IMR-90 (cell line): ENCODE results near the gene CBFA2T3. TPM values are rescaled to one million over a fixed set of nuclear protein-coding genes. Genes with fewer than 3 reads are reported as not detected.

Experiments used
- ATAC-seq: fragments of 200-7000 bp; cut with Tn5 transposase; 2 replicates; pipeline ENCODE4 v1.9.1; 2020; ENCODE audit warnings: low read depth, mild to moderate bottlenecking, moderate library complexity
- BruUV-seq: library from RNA; stranded (reverse); fragments of 400-500 nt; replicated peaks from 2 replicates; lab custom pipeline; 2021; lab: Mats Ljungman, UMichigan
- CTCF ChIA-PET: fragments of 300-600 bp; formaldehyde crosslinking; extraction: SDS; loops from one replicate; lab custom pipeline; 2021; ENCODE audit warnings: antibody characterized with exemption; lab: Yijun Ruan, JAX
- POLR2A ChIA-PET: fragments of 300-600 bp; sonication (Branson Sonifier 250); formaldehyde crosslinking; loops from one replicate; lab custom pipeline; 2022; ENCODE audit warnings: antibody characterized with exemption; ENCODE audit not compliant: unreplicated experiment; lab: Charles Lee
- DNase-seq: peaks from one replicate; pipeline ENCODE4 v3.0.0; 2013
- H2AFZ ChIP-seq: replicated peaks from 2 replicates; pipeline ENCODE3; 2013; ENCODE audit warnings: low read length, mild to moderate bottlenecking; ENCODE audit not compliant: poor library complexity
- H2AK5ac ChIP-seq: 2 replicates; pipeline ENCODE4 v1.6.1; 2013; ENCODE audit warnings: low read depth, low read length, inconsistent platforms
- H2AK9ac ChIP-seq: replicated peaks from 2 replicates; pipeline ENCODE3; 2013; ENCODE audit warnings: mild to moderate bottlenecking, low read depth, low read length, moderate library complexity; ENCODE audit not compliant: poor library complexity
- H2BK120ac ChIP-seq: 2 replicates; pipeline ENCODE4 v1.6.1; 2013; ENCODE audit warnings: low read depth, low read length, inconsistent platforms
- H2BK15ac ChIP-seq: 3 replicates; pipeline ENCODE4 v1.6.1; 2013; ENCODE audit warnings: low read depth, low read length, inconsistent platforms
- H2BK20ac ChIP-seq: 2 replicates; pipeline ENCODE4 v1.6.1; 2013; ENCODE audit warnings: low read depth, mild to moderate bottlenecking, inconsistent platforms, low read length, moderate library complexity
- H2BK5ac ChIP-seq: 2 replicates; pipeline ENCODE4 v1.6.1; 2013; ENCODE audit warnings: mild to moderate bottlenecking, low read depth, low read length, inconsistent platforms; ENCODE audit not compliant: poor library complexity, severe bottlenecking
- H3K14ac ChIP-seq: replicated peaks from 2 replicates; pipeline ENCODE4 v1.6.1; 2013; ENCODE audit warnings: low read depth, low read length, inconsistent platforms
- H3K18ac ChIP-seq: 2 replicates; pipeline ENCODE4 v1.6.1; 2013; ENCODE audit warnings: low read depth, low read length, control low read depth
- H3K23ac ChIP-seq: 2 replicates; pipeline ENCODE4 v1.6.1; 2013; ENCODE audit warnings: low read depth, low read length, inconsistent platforms
- H3K27ac ChIP-seq: 2 replicates; pipeline ENCODE4 v1.5.1; 2013; ENCODE audit warnings: mild to moderate bottlenecking, control low read depth, low read length; ENCODE audit not compliant: insufficient read depth
- H3K27me3 ChIP-seq: 2 replicates; pipeline ENCODE4 v1.6.1; 2013; ENCODE audit warnings: low read length; ENCODE audit not compliant: control insufficient read depth, insufficient read depth
- H3K36me3 ChIP-seq: 2 replicates; pipeline ENCODE4 v1.6.1; 2013; ENCODE audit warnings: low read length, mixed read lengths; ENCODE audit not compliant: control insufficient read depth, insufficient read depth
- H3K4ac ChIP-seq: 2 replicates; pipeline ENCODE4 v1.6.1; 2013; ENCODE audit warnings: low read depth, low read length, inconsistent platforms
- H3K4me1 ChIP-seq: 2 replicates; pipeline ENCODE4 v1.6.1; 2013; ENCODE audit warnings: low read length, mixed read lengths; ENCODE audit not compliant: control insufficient read depth, insufficient read depth
- H3K4me2 ChIP-seq: 2 replicates; pipeline ENCODE4 v1.6.1; 2013; ENCODE audit warnings: low read depth, mild to moderate bottlenecking, control low read depth, low read length, moderate library complexity
- H3K4me3 ChIP-seq: 2 replicates; pipeline ENCODE4 v1.5.1; 2013; ENCODE audit warnings: low read depth, mild to moderate bottlenecking, control low read depth, low read length, moderate library complexity; ENCODE audit not compliant: insufficient read depth
- H3K56ac ChIP-seq: 2 replicates; pipeline ENCODE4 v1.6.1; 2013; ENCODE audit warnings: low read length, inconsistent platforms; ENCODE audit not compliant: insufficient read depth; ENCODE audit errors: extremely low read depth
- H3K79me1 ChIP-seq, 2 experiments: 2 replicates each; pipeline ENCODE4 v1.6.1; 2013; ENCODE audit warnings: low read length in 2 of 2, inconsistent platforms in 1 of 2, low read depth in 1 of 2
- H3K9ac ChIP-seq: 2 replicates; pipeline ENCODE4 v1.6.1; 2013; ENCODE audit warnings: low read depth, low read length, control low read depth
- H3K9me1 ChIP-seq: 2 replicates; pipeline ENCODE4 v1.6.1; 2013; ENCODE audit warnings: low read length, inconsistent platforms; ENCODE audit not compliant: insufficient read depth
- H3K9me3 ChIP-seq: 2 replicates; pipeline ENCODE4 v1.6.1; 2013; ENCODE audit warnings: low read length; ENCODE audit not compliant: control insufficient read depth, insufficient read depth
- H4K20me1 ChIP-seq: 2 replicates; pipeline ENCODE4 v1.6.1; 2013; ENCODE audit warnings: low read length, inconsistent platforms; ENCODE audit not compliant: insufficient read depth
- H4K5ac ChIP-seq: 2 replicates; pipeline ENCODE4 v1.6.1; 2013; ENCODE audit warnings: mild to moderate bottlenecking, low read depth, low read length, control low read depth
- H4K8ac ChIP-seq, 2 experiments: 2 replicates each; pipeline ENCODE4 v1.6.1; 2013; ENCODE audit warnings: low read depth in 2 of 2, low read length in 2 of 2, control low read depth in 1 of 2, inconsistent platforms in 1 of 2
- H4K91ac ChIP-seq: 2 replicates; pipeline ENCODE4 v1.6.1; 2013; ENCODE audit warnings: low read depth, low read length, inconsistent platforms; ENCODE audit not compliant: insufficient read depth
- BHLHE40 ChIP-seq: fragments of 150-350 bp; IDR thresholded peaks from 2 replicates; pipeline ENCODE4 v1.6.1; 2016; ENCODE audit warnings: mild to moderate bottlenecking, low read depth, low read length
- CEBPB ChIP-seq: IDR thresholded peaks from 2 replicates; pipeline ENCODE4 v1.6.1; 2012; ENCODE audit warnings: low read depth, low read length, improper control_type of control experiment
- CHD1 ChIP-seq: IDR thresholded peaks from 2 replicates; pipeline ENCODE4 v1.6.1; 2012; ENCODE audit warnings: low read depth, low read length, improper control_type of control experiment
- CTCF ChIP-seq: conservative IDR thresholded peaks from 2 replicates; pipeline ENCODE4 v1.5.1; 2012; ENCODE audit warnings: mild to moderate bottlenecking, low read depth, low read length, improper control_type of control experiment
- ELK1 ChIP-seq: fragments of 150-350 bp; IDR thresholded peaks from 2 replicates; pipeline ENCODE4 v1.6.1; 2016; ENCODE audit warnings: low read depth, mild to moderate bottlenecking, low read length, moderate library complexity, borderline replicate concordance
- FOS ChIP-seq: fragments of 150-350 bp; IDR thresholded peaks from 2 replicates; pipeline ENCODE4 v1.6.1; 2016; ENCODE audit warnings: low read depth, low read length
- MAZ ChIP-seq: IDR thresholded peaks from 2 replicates; pipeline ENCODE4 v1.6.1; 2012; ENCODE audit warnings: low read depth, mild to moderate bottlenecking, low read length, improper control_type of control experiment, moderate library complexity, borderline replicate concordance
- MXI1 ChIP-seq: IDR thresholded peaks from 2 replicates; pipeline ENCODE4 v1.6.1; 2012; ENCODE audit warnings: low read depth, mild to moderate bottlenecking, low read length, moderate library complexity, borderline replicate concordance
- POLR2A ChIP-seq: IDR thresholded peaks from 2 replicates; pipeline ENCODE4 v1.6.1; 2012; ENCODE audit warnings: mild to moderate bottlenecking, low read depth, low read length
- RAD21 ChIP-seq: IDR thresholded peaks from 2 replicates; pipeline ENCODE4 v1.6.1; 2012; ENCODE audit warnings: low read length, improper control_type of control experiment
- RCOR1 ChIP-seq: IDR thresholded peaks from 2 replicates; pipeline ENCODE4 v1.6.1; 2012; ENCODE audit warnings: mild to moderate bottlenecking, low read length, improper control_type of control experiment; ENCODE audit not compliant: insufficient replicate concordance
- RFX5 ChIP-seq: IDR thresholded peaks from 2 replicates; pipeline ENCODE4 v1.8.0; 2012; ENCODE audit warnings: low read depth, mild to moderate bottlenecking, low read length, moderate library complexity
- SMC3 ChIP-seq: fragments of 150-350 bp; IDR thresholded peaks from 2 replicates; pipeline ENCODE4 v1.6.1; 2016; ENCODE audit warnings: low read depth, mild to moderate bottlenecking, antibody characterized with exemption, low read length, moderate library complexity
- USF2 ChIP-seq: fragments of 150-350 bp; IDR thresholded peaks from 2 replicates; pipeline ENCODE4 v1.6.1; 2017; ENCODE audit warnings: mild to moderate bottlenecking, antibody characterized with exemption, low read length, low read depth
- WGBS, 2 experiments: methylation state at CpG; one replicate each; pipeline versions ENCODE4 v1.1.5 to v1.1.7; 2013; ENCODE audit warnings: missing lambda C conversion rate in 2 of 2; ENCODE audit not compliant: insufficient read length in 1 of 2; ENCODE audit errors: extremely low coverage in 2 of 2; 5-methylcytosine and 5-hydroxymethylcytosine counted together
- dilution Hi-C: fragments of 300-500 bp; cut with HindIII; formaldehyde crosslinking; loops from one replicate; pipeline ENCODE4 v1.14.3; 2018; ENCODE audit warnings: low sequenced_read_pairs; ENCODE audit not compliant: unreplicated experiment
- in situ Hi-C: fragments of 300-500 bp; cut with MboI; formaldehyde crosslinking; loops from 3 replicates; pipeline ENCODE4 v1.14.3; 2019; ENCODE audit warnings: low sequenced_read_pairs, inconsistent platforms, mixed read lengths
- intact Hi-C: fragments of 100-400 bp; cut with micrococcal nuclease; formaldehyde crosslinking; loops from 2 replicates; pipeline ENCODE4 v1.10.0; 2022
- polyA plus RNA-seq, 3 experiments: library from polyadenylated mRNA; depleted of rRNA; stranded (reverse); fragments of >200 nt; gene quantifications; 2 replicates each; pipeline ENCODE4 v1.2.3, GENCODE V29; 2012; ENCODE audit warnings: low replicate concordance in 1 of 3
- total RNA-seq: library from RNA; depleted of rRNA; stranded (reverse); fragments of >200 nt; gene quantifications from 2 replicates; pipeline ENCODE4 v1.2.3, GENCODE V29; 2012

The CBFA2T3 gene
- total and polyA plus RNA-seq, 2 of the 4 experiments (the other 2 are of a cell fraction), result not detected

GRCh38 chr16:88989852-88990547 lies 13.0 kb upstream of the CBFA2T3 start:
- Histone ChIP-seq H3K14ac (no peak overlapping the region), H3K79me1 (no peaks in the 10 kb centered on the region), H3K4me1 (no peaks in the 10 kb centered on the region), H4K20me1 (no peaks in the 10 kb centered on the region), H2AK9ac (no peak overlapping the region), H3K27ac (no peak overlapping the region), H3K27me3 (peaks cover 67% of the 10 kb centered on the region), H3K4me2 (no peak overlapping the region), H2BK20ac (no peak overlapping the region), H2AK5ac (no peak overlapping the region), H4K5ac (no peak overlapping the region), H3K56ac (no peak overlapping the region), H3K9ac (no peak overlapping the region), H3K36me3 (no peaks in the 10 kb centered on the region), H3K9me1 (no peaks in the 10 kb centered on the region), H4K91ac (no peak overlapping the region), H2AFZ (peak overlapping the region; percentile 23), H2BK120ac (no peak overlapping the region), H3K4ac (no peak overlapping the region), H3K18ac (no peak overlapping the region), H2BK15ac (no peak overlapping the region), H4K8ac (no peak overlapping the region), H2BK5ac (no peak overlapping the region), H3K4me3 (no peak overlapping the region), H3K23ac (no peak overlapping the region), H3K9me3 (no peaks in the 10 kb centered on the region)
- no peak for TF ChIP-seq USF2
- TF ChIP-seq BHLHE40, result no peak
- no peak for TF ChIP-seq CTCF
- no peak for TF ChIP-seq RFX5
- no peak for TF ChIP-seq RAD21
- TF ChIP-seq SMC3, result no peak
- no peak for TF ChIP-seq CEBPB
- no peak for TF ChIP-seq MXI1
- no peak for TF ChIP-seq FOS
- no peak for TF ChIP-seq POLR2A
- no peak for TF ChIP-seq ELK1
- TF ChIP-seq RCOR1, result no peak
- TF ChIP-seq CHD1, result no peak
- no peak for TF ChIP-seq MAZ
- CTCF ChIA-PET, result no interaction called here
- DNase-seq (no peak), ATAC-seq (no peak)
- intact Hi-C loops, result no loop called here
- BruUV-seq, result no TSS peak
- WGBS, 2 experiments, result 72% methylated on average over 18 of the region's 26 CpGs; no CpG with 5 or more reads in 1 of the 2 experiments
- dilution Hi-C loops, result no loop called here
- in situ Hi-C loops, result no loop called here
- POLR2A ChIA-PET, result no interaction called here
